GM20000 (cell line): ENCODE measurements around the gene NUPR1.
"Not testable (repeated sequence)": the region's sequence is repeated elsewhere in the genome, so short reads cannot be mapped to it uniquely, and the experiment has no call there.

Source experiments
- DNase-seq: peaks from one replicate; pipeline ENCODE4 v3.0.0; 2012; ENCODE audit warnings: low spot score
- TF ChIP-seq, protein P1 (sequence below): IDR thresholded peaks from 2 replicates; pipeline ENCODE4 v1.5.1; 2012; ENCODE audit warnings: mild to moderate bottlenecking, control low read depth; ENCODE audit errors: extremely low read depth, missing control alignments

The NUPR1 gene

DNA sequence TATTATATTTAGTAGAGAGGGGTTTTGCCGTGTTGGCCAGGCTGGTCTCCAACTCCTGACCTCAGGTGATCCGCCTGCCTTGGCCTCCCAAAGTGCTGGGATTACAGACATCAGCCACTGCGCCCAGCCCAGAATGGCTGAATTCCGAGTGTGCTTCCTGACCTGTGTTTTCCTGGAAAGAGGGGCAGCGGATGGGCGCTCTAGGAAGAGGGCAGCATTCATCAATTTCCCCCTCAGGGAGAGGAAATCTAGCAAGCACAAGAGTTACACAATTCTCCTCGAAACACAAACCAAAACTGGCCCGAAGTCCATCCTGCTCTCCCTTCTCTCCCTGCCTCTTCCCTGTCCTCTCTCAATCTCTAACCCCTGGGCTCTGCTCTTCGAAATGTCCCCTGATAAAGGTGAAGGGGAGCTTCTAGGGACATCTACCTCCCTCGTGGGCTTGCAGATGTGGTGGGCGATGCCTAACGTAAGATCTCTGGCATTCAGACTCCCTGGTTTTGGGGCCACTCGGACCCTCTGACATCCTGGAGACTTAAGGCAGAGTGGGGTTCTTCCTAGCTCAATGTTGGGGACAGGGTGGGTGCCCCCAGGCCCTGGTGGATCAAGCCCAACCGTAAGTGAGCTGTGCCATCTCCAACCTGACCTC is 33.2 kb downstream of the NUPR1 start:
- no peak for DNase-seq
- TF ChIP-seq, protein P1, sequence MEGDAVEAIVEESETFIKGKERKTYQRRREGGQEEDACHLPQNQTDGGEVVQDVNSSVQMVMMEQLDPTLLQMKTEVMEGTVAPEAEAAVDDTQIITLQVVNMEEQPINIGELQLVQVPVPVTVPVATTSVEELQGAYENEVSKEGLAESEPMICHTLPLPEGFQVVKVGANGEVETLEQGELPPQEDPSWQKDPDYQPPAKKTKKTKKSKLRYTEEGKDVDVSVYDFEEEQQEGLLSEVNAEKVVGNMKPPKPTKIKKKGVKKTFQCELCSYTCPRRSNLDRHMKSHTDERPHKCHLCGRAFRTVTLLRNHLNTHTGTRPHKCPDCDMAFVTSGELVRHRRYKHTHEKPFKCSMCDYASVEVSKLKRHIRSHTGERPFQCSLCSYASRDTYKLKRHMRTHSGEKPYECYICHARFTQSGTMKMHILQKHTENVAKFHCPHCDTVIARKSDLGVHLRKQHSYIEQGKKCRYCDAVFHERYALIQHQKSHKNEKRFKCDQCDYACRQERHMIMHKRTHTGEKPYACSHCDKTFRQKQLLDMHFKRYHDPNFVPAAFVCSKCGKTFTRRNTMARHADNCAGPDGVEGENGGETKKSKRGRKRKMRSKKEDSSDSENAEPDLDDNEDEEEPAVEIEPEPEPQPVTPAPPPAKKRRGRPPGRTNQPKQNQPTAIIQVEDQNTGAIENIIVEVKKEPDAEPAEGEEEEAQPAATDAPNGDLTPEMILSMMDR = no peak

DNA sequence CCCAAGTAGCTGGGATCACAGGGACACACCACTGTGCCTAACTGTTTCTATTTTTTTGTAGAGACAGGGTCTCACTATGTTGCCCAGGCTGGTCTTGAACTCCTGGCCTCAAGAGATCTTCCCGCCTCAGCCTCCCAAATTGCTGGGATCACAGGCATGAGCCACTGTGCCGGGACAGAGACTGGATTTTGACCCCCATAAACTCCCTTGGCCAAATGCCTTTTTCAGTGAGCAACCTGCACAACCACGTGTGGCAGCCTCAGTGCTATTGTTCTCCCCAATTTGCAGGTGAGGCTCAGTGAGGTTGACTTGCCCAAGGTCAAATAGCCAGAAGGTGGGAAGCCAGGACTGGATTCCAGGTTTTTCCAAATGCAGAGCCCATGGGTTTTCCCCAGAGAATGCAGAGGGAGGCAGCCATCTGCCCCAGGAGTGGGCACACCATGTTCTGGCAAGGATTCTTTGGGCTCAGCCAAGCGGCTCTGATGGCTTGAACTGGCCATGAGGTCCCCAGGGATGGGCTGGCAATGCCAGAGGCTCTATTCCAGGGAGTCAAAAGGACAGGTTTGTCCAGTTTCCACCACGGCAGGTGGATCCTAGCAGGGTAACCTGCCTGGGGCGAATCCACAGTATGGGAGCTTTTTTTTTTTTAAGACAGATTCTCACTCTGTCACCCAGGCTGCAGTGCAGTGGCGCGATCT is 33.9 kb downstream of the NUPR1 start:
- TF ChIP-seq, protein P1 = no peak
- DNase-seq = no peak

DNA sequence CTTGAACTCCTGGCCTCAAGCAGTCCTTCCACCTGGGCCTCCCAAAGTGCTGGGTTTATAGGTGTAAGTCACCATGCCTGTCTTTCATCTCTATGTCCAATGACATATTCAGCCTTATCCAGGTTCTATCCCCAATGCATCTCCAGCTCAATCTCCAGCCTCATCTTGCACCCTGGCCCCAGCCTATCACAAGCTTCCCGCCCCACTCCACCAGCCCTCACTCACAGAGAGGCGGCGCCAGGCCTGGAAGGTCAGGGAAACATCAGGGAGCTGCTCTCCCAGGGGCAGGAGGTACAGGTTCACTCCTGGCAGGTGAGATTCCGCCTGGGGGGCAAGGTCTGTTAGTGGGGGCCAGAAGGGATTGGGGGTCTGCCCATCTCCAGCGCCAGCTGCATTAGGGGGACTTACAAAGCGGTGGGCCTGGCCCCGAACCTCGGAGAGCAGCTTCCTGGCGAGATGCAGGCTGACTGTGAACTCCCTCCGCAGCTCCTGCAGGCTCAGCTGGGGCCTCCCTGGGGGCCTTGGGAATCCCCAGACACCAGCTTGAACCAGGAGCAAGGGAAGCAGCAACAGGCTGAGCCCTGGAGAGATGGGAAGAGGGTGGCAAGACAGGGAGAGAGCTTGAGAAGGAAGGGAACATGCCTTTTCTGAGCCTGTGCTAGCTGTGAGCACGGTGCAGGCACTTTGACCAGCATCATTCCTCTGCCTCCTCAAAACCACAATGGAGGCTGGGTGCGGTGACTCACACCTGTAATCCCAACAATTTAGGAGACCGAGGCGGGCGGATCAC is 35.1 kb downstream of the NUPR1 start:
- no peak for DNase-seq

DNA sequence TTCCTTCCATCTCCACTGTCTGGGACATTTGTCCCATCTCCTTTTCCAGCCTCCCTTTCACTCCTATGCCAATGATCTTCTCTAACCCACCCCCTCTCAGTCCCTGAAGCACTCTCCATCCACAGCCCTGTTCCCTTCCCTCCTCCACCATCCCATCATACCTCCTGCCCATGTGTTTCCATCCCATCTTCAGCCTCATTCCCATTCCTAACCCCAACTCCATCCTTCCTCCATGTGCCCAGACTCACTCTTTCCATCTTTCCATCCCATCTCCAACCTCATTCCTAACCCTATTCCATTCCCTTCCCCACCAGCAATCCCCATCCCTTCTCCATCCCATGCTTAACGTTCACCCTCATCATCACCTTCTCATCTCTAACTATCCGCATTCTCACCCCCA is 36.5 kb downstream of the NUPR1 start:
- DNase-seq = no peak
- TF ChIP-seq, protein P1 = no peak

More for the DNA sequence above, 35.1 kb downstream of the NUPR1 start:
- TF ChIP-seq, protein P1 = no peak

DNA sequence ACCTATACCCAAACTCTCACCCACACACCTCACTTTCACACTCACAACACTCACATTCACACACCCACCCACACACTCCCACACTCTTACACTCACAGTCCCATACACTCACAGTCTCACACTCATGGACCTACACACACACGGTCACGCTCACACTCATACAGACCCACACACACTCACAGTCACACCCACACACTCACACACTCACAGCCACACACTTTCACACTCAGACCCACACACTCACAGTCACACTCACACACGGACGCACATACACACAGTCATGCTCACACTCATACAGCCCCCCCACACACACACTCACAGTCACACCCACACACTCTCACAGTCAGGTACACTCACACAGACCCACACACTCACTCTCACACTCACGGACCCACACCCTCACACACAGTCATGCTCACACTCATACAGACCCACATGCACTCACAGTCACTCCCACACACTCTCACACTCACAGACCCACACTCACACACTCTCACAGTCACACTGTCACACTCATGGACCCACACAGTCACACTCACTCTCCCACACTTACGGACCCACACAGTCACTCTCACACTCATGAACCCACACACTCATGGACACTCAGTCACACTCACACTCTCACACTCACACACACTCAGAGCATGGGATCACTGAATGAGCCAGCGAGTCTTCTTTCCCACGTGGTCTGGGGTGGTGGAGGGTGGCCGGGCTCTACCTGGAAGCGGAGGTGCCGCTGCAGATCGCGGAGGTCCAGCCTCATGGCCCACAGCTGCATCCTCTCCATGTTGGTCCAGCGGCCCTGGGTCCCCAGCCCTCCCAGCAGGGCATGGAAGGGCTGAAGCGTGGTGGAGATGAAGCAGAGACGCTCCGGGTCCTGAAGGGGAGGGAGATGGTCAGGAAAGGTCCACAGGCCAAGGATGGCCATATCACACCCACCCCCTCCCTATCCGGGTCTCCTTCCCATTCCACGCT is 37.2 kb downstream of the NUPR1 start:
- TF ChIP-seq, protein P1 = no peak
- DNase-seq = no peak

DNA sequence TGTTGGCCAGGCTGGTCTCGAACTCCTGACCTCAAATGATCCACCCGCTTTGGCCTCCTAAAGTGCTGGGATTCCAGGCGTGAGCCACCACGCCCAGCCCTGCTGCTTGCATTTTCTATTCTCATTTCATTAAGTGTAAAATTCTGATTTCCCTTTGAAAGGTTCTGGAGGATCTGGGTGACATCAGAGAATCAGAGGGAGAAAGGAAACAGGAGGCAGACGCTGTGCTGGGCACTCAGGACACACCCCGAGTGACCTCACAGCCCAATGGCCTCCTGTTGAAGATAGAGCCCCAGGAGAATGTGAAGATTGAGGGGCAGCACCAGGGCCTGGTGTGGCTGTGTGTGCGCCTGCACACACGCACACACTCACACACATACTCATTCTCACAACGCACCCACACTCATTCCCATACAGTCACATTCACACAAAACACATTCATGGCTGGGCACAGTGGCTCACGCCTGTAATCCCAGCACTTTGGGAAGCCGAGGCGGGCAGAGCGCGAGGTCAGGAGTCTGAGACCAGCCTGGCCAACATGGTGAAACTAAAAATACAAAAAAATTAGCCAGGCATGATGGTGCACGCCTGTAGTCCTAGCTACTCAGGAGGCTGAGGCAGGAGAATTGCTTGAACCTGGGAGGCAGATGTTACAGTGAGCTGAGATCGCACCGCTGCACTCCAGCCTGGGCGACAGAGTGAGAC is 38.1 kb downstream of the NUPR1 start:
- not testable (repeated sequence) for DNase-seq

DNA sequence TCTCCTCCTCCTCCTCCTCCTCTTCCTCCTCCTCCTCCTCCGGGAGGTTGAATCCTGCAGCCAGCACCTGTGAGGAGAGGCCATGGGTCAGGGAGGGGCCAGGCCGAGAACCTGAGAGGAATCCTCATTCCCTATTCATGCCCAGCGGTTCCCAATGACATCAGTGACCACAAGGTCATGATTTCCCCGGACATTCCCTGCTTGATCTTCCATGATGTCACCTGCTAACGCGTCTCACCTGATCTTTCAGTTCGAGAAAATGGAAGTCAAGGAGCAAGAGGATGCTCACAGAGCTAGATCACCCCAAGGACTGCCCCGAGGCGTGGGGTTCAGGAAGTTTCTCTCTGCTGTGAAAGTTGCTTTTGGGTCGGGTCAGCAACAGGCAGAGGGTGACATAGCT is 38.9 kb downstream of the NUPR1 start:
- TF ChIP-seq, protein P1 = no peak
- no peak for DNase-seq
